ENCODE data around the gene CIDEA.

Gene CIDEA

GRCh38 chr18:12302391-12303147, 48.4 kb downstream of the CIDEA start:
- DNase-seq, result no peak

DNA sequence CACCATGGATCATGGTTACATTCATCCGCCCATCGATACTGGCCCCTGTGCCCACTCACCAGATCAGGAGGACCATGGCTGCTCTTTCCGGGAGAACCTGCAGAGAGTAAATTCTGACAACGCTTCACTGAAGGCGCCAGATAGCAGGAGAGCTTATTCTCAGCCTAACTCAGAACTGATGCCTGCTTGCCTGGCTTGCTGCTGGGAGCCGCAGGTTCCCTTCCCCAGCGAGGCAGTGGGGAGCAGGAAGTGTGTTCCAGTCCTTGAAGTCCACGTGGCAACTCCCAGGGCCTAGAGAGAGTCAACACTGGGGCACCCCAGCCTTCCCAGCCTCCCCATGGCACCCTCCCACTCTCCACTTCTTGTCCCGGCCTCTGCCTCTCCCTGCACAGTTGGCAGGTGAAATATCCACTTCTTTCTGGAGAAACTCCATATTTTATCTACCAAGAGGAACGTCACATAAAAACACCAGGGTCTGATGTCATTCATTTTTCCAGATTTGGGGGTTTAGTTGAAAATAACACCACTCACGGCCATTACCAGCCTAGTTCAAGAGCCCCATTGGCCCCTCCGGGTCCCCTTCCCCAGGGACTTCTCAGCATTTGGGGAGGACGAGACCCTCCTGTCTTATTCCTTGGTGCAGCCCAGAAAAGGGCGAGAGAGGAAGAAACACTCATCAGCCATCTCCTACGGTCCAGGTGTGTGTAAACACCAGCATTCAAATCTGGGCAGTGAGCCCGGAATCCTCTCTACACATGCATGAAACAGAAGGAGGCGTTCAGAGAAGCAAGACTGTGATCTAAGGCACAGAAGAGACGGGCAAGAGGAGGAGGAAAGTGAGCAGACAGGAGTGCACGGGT, 50.4 kb downstream of the CIDEA start:
- DNase-seq, result peak; percentile 55

GRCh38 chr18:12305211-12305610, 51.0 kb downstream of the CIDEA start:
- no peak for DNase-seq

DNA sequence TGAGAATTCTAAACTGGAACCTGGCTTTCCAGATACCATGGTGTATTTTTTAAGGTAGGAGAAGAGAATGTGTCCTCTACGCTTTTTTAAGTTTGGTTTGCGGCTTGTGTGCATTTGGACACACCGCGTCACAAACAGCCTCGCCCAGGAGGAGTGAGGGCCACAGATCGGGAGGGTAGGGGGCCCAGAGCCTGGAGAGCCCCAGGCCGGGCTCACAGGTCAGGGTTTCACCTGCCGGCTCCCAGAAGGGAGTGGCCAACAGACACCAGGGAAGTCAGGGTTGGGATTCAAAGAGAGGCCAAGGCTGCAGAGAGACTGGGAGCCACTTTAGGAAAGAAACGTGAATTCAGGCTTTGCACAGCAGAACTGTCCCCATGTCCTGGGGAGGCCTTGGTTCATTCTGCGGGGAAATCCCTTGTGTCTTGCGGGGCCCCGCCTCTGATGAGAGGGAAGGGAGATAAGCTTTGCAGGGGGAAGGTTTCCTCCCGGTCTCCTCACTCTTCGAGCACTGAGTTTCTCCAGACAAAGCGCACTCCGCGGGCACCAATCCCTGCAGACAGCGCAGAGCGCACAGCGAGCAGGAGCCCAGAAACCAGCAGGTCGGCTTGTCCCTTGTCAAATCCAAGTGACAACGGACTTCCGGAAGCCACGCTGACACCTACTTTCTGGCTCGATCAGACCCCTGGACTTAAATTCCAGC, 51.9 kb downstream of the CIDEA start:
- DNase-seq, result no peak

GRCh38 chr18:12306752-12307700, 52.9 kb downstream of the CIDEA start:
- DNase-seq, result no peak

DNA sequence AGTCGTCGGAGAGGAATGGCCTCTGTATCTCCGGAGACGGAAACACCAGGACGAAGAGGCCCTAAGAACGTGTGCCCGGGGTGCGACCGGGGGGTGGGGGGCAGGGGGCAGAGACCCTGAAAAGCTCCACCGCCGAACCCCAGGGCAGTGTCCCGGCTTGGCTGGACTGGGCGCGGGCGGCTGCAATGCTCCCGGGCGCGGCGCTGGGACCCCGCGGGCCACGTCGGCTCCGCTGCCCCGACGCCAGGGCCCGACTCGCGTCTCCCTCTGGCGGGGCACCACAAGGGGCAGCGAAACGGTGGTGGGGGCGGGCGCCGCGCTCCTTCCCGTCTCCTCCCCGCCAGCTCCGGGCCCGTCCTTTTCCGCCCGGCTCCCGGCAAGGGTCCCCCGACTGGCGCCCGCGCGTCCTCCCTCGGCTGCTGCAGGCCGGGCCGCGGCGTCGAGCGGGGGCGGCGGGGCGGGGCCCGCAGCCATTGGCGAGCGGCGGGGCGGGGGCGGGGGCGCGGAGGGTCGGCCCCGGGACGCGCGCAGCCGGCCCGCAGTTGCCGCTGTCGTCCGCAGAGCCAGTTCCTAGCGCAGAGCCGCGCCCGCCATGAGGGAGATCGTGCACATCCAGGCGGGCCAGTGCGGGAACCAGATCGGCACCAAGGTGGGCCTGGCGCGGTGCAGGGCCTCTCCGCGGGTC, 53.7 kb downstream of the CIDEA start, which contains the start of gene TUBB6:
TSS of gene TUBB6 (plus strand) at position 541 of the 685 bp plus-strand sequence. CDS start at position 593, 52 bp downstream.
- DNase-seq, result no peak

DNA sequence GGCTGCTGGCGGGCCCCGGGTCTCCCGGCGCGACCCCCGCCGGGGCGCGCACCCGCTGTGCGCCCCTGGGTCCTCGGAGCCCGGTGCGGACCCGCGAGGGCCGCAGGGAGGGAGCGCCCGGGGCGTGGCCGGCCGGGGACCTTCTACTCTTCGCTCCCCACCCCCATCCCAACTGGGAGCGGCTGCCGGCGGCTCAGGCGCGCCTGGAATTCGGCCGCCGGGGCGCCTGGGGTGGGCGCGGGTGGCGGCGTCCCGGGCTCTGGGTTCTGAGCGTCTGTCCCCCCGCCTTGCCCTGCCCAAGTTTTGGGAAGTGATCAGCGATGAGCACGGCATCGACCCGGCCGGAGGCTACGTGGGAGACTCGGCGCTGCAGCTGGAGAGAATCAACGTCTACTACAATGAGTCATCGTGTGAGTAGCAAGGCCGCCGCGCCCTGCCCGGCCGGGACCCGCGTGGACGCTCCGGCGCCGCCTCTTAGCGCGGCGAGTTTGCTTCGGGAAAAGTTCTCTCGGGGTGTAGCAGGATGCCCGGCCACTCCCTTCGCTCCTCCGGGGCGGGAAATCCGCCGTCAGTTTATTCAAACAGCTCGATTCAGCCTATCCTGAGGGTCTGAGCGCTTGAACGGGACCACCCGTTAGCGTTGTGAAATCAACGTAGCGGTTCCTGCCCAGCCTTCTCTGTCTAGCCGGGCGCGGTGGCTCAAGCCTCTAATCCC, 54.4 kb downstream of the CIDEA start:
- no peak for DNase-seq

DNA sequence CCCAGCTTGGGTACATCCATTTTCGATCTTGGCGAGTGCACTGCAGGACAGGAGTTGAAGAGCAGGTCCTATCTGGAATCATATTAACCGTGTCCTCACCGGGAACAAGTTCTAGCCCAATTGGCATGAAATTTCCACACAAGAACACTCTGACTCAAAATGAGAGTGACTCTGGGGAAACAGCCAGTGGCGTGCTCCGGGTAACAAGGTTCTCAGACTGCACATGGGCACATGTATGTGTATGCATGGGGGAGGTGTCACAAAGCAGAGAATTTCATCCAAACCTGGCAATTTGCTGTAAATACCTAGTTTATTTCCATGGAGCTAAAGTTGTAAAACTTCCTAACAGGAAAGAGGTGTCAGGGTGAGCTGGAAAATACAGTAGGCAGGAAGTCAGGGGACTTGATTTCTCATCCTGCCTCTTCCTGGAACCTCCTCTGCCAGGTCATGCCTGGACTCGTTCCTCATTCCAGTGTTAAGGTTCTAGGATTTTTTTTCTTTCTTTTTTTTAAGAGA, 55.6 kb downstream of the CIDEA start:
- no peak for DNase-seq

- DNase-seq, result no peak
Observed at GRCh38 chr18:12310762-12311161, 56.6 kb downstream of the CIDEA start.

DNA sequence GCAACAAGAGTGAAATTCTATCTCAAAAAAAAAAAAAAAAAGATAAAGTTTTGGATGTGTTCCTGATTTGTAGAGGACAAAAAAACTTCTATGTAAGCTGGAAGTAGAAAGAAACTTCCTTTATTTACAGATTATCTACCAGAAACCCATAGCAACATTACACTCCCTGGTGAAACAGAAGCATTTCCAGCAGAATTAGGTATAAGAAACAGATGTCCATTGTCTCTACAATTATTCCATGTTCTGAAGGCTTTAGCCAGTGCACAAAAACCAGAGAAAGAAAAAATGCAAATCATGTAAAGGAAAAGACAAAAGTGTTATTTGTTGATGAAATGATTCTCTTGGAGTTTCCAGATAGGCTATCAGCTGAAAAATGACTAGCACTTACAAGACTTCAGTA, 58.8 kb downstream of the CIDEA start:
- no peak for DNase-seq

GRCh38 chr18:12313530-12314245, 59.5 kb downstream of the CIDEA start:
- DNase-seq, result no peak

DNA sequence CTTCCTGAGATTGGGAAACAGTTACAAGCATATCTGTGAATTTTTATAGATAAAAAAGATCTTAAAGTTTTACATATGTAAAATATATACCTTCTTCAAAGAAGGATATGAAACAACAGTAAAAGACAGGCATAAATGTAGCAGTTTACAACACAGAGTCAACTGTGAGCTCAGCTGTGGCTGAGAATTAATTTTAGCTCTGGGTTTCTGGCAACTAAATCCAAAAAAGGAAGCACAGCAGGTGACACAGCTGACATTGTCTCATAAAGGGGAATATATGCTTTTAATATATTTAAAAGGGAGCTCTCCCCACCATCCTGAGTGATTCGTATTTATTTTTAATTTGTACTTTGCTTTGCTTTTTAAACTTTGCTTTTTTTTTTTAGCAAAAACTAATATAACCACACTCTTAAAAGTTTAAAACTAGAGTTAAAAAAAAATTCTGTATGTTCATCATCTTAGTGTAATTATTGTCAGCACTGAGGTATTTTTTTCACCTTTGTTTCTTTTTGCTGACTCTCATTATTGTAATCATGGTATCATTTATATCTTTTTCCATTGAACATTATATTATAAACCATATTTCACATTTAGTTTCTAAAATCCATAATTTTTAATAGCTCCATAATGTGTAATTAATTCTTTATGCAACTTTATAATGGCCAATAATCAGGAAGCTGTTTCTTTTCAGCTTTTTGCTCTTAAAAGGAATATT, 60.6 kb downstream of the CIDEA start:
- no peak for DNase-seq

DNA sequence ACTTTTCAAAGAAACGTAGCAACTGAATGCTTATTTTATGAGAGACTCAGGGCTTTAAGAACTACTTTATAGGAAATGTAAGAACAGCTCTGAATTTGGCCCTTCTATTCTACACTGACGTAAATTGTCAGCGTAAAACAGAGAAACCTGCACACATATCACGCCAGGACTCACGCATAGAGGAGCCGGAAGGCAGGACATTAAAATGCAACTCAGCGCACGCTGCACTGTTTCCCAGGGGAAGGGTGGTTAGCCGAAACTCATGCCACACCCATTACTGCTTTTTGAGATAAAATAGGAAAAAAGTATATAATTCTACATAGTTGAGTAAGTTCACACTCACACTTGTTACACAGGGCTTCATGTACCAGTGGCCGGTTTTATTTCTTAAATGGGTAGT, 61.3 kb downstream of the CIDEA start:
- no peak for DNase-seq

DNA sequence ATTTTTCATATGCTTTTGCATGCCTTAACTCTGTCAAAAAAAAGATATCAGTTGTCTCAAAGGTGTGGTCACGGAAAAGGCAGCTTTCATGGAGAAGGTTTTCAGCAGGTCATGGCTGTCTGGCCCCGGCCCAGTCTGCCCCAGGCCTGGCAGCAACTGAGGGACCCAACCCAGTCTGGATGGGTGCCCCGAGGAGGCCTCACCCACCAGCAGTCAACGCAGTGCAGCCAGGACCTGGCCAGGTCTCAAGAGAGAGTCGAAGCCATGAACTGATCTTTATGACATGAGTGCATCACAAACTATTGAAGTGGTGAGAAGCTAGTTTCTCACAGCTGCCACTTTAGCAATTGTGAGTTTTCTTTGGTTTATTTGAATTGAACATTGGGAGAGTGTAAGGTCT, 61.8 kb downstream of the CIDEA start:
- DNase-seq, result no peak

DNA sequence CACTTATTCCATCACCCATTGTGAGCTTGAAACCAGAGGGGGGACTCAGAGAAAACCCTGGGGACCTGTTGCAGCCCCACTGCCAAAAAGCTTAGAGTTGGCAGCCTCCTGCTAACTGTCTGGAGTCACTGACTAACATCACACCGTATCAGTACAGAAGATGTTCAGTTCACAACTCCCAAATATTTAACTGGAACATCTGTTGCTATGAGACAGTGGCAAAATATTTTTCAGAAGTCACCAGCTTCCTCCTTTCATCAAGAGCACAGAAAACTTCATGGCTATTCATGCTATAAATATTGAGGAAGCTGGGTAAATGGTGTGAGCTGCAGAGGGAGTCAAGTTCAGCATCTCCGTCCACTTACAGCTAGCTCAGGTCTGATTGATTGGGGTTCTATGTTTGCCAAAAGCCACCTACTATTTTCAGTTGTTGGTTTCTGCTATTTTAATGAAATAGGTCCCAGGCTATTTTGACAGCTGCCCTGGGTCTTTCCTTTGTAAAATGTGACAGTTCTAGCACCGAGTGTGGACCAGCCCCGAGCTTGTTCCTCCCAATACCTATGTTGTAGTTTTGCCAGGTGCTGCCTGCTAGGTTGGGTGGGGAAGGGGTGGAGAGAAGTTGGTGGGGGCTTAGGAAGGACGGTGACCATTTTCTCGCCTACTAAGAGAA, 63.6 kb downstream of the CIDEA start:
- no peak for DNase-seq

- no peak for DNase-seq
Observed at GRCh38 chr18:12318334-12318697, 64.2 kb downstream of the CIDEA start.

DNA sequence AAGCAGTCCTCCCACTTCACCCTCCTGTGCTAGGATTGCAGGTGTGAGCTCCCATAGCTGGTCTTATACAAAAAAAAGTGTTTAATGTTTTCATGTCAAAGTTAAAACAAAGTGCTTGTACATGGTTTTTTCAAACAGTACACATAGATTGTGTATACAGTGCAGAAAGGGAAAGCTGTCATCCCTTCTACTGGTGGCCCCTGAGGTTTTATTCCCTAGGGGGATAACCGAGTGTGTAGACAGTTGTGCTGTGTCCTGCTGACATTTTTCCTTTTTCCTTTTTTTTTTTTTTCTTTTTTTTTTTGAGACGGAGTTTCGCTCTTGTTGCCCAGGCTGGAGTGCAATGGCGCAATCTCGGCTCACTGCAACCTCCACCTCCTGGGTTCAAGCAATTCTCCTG, 64.7 kb downstream of the CIDEA start:
- DNase-seq, result no peak

DNA sequence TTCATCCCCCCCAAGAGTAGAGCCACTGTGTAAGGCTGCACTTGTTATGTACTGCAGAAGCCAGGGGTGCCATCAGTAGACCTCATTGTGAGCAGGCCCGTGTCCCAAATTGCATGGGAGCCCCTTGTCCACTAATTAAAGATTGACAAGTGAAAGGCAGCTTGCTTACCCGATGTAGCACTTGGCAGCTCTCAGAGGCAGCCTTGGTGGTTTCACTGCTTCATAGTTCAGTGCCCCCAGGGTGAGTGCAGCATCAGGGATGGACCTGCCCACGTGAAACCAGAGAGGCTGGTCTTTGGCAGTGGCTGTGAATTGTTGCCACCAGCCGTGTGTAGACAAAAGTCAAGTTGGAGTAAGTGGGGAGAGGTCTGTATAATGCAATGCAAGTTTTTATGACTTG, 67.2 kb downstream of the CIDEA start:
- no peak for DNase-seq
